Stomach (tissue), 4 donors: ENCODE results near the gene STAC2.

Experiments
- CTCF ChIP-seq, 7 experiments: fragments of 450-650 bp in 4 of 7; fragments of 200-600 bp in 3 of 7; sonication (generic) in 3 of 7; IDR thresholded peaks; one replicate each; pipeline ENCODE4 v1.5.1; 2016 to 2019; ENCODE audit warnings: antibody characterized with exemption in 7 of 7, control low read depth in 2 of 7, mild to moderate bottlenecking in 1 of 7
- EP300 ChIP-seq: sonication (generic); formaldehyde crosslinking; IDR thresholded peaks from one replicate; pipeline ENCODE4 v1.6.1; 2017; ENCODE audit warnings: antibody characterized with exemption
- POLR2A ChIP-seq, 4 donors: fragments of 450-650 bp; IDR thresholded peaks; one replicate each; pipeline ENCODE4 v1.6.1; 2016; ENCODE audit warnings: antibody characterized with exemption in 4 of 4, control low read depth in 2 of 4, mild to moderate bottlenecking in 1 of 4, moderate library complexity in 1 of 4
- POLR2AphosphoS5 ChIP-seq, 3 donors: sonication (generic); formaldehyde crosslinking; IDR thresholded peaks; one replicate each; pipeline ENCODE4 v1.6.1; 2016; ENCODE audit warnings: antibody characterized with exemption in 3 of 3

DNA sequence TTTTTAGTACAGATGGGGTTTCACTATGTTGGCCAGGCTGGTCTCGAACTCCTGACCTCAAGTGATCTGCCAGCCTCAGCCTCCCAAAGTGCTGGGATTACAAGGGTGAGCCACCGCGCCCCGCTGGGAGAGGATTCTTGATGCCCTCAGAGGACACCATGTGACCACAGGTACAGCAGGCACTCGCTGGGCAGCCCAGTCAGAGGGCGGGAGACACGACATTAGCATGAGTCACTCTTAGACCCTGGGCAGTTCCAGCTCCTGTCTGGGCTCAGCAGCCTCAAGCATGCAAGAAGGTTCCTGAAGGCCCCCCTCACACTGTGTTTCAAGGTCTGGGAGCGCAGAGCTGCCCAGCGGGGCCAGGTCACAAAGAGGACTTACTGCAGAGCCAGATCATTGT, 11.9 kb downstream of the STAC2 start:
- TF ChIP-seq POLR2AphosphoS5 (IDR thresholded peaks at IDR 0.05) (no peak), CTCF (IDR thresholded peaks at IDR 0.05) (no peak), EP300 (no peak), POLR2A (IDR thresholded peaks at IDR 0.05) (no peak)
